ENCODE measurements around the gene CASK. TPM values are rescaled to one million over a fixed set of nuclear protein-coding genes. Genes with fewer than 3 reads are reported as not detected.

CASK gene
- total and polyA plus RNA-seq, 9 of the 15 experiments (the other 6 are each of a cell fraction or from before 2014, with no cell fraction given) = 1.3 to 7.4 (median 5.2) TPM

GRCh38 chrX:41723826-41724225 is 199.5 kb downstream of the CASK start, which contains the start of gene GPR82 (continued):
- TF ChIP-seq RNF219 (CRISPR knock-in tag; IDR thresholded peaks at IDR 0.05) (no peak), ZNF764 (CRISPR knock-in tag; IDR thresholded peaks at IDR 0.05; ENCODE audit: low read depth) (no peak), YBX1 (IDR thresholded peaks at IDR 0.05) (no peak), MEF2A (IDR thresholded peaks at IDR 0.05; ENCODE audit: control insufficient read depth, low read depth, low read length) (no peak), UBTF (IDR thresholded peaks at IDR 0.05; ENCODE audit: borderline replicate concordance in 1 of 2, low read depth in 2 of 2, low read length in 2 of 2) (no peak)
